A673 (cell line): Measurements from ENCODE around the gene ARSG. TPM values are rescaled to one million over a fixed set of nuclear protein-coding genes. Genes with fewer than 3 reads are reported as not detected.
"Not testable (repeated sequence)": the region's sequence is repeated elsewhere in the genome, so short reads cannot be mapped to it uniquely, and the experiment has no call there.

ENCODE experiments used
- BruUV-seq: library from RNA; stranded (reverse); fragments of 400-500 nt; replicated peaks from 2 replicates; lab custom pipeline; 2021; lab: Mats Ljungman, UMichigan
- CTCF ChIA-PET: fragments of 300-600 bp; sonication (Branson Sonifier 250); formaldehyde crosslinking; loops from one replicate; lab custom pipeline; 2022; ENCODE audit warnings: antibody characterized with exemption; lab: Charles Lee
- POLR2A ChIA-PET: fragments of 300-600 bp; sonication (Branson Sonifier 250); formaldehyde crosslinking; loops from one replicate; lab custom pipeline; 2022; ENCODE audit warnings: antibody characterized with exemption; ENCODE audit not compliant: low non-redundant PET; lab: Charles Lee
- DNase-seq: peaks from one replicate; pipeline ENCODE4 v3.0.0-alpha.2; 2015; ENCODE audit warnings: low spot score
- H3K27ac ChIP-seq: fragments of 200-600 bp; sonication (generic); 2 replicates; pipeline ENCODE4 v1.5.1; 2016; ENCODE audit warnings: mixed run types, low read depth, mild to moderate bottlenecking, mixed read lengths, antibody characterized with exemption, low read length; ENCODE audit not compliant: poor library complexity, severe bottlenecking
- H3K27me3 ChIP-seq: fragments of 200-600 bp; sonication (generic); replicated peaks from 2 replicates; pipeline ENCODE4 v1.6.1; 2017; ENCODE audit warnings: mixed run types, low read depth, mild to moderate bottlenecking, mixed read lengths, antibody characterized with exemption, low read length; ENCODE audit not compliant: insufficient read depth, poor library complexity
- H3K36me3 ChIP-seq: fragments of 200-600 bp; sonication (generic); 2 replicates; pipeline ENCODE4 v1.6.1; 2016; ENCODE audit warnings: mixed run types, mild to moderate bottlenecking, mixed read lengths, antibody characterized with exemption, low read length; ENCODE audit not compliant: insufficient read depth, poor library complexity, severe bottlenecking
- H3K4me1 ChIP-seq: fragments of 200-600 bp; sonication (generic); 2 replicates; pipeline ENCODE4 v1.6.1; 2017; ENCODE audit warnings: mixed run types, mild to moderate bottlenecking, mixed read lengths, antibody characterized with exemption, low read length; ENCODE audit not compliant: insufficient read depth, poor library complexity, severe bottlenecking
- H3K4me3 ChIP-seq: fragments of 200-600 bp; sonication (generic); 2 replicates; pipeline ENCODE4 v1.5.1; 2016; ENCODE audit warnings: low read depth, mixed run types, mild to moderate bottlenecking, mixed read lengths, low read length; ENCODE audit not compliant: poor library complexity, severe bottlenecking
- H3K9me3 ChIP-seq: fragments of 200-600 bp; sonication (generic); 2 replicates; pipeline ENCODE4 v1.6.1; 2016; ENCODE audit warnings: mixed run types, low read depth, mild to moderate bottlenecking, mixed read lengths, antibody characterized with exemption, low read length; ENCODE audit not compliant: poor library complexity, severe bottlenecking
- CTCF ChIP-seq: fragments of 300-800, 200-600 bp; sonication (generic); conservative IDR thresholded peaks from 2 replicates; pipeline ENCODE4 v1.5.1; 2017; ENCODE audit warnings: low read depth, mild to moderate bottlenecking, antibody characterized with exemption, low read length, moderate library complexity, mixed read lengths
- EZH2 ChIP-seq: fragments of 200-600 bp; sonication (generic); IDR thresholded peaks from 2 replicates; pipeline ENCODE4 v1.6.1; 2017; ENCODE audit warnings: borderline replicate concordance, low read depth, mild to moderate bottlenecking, mixed read lengths, antibody characterized with exemption, low read length; ENCODE audit not compliant: poor library complexity, severe bottlenecking
- intact Hi-C: fragments of 100-400 bp; cut with micrococcal nuclease; formaldehyde crosslinking; loops from one replicate; pipeline ENCODE4 v1.10.0; 2022; ENCODE audit not compliant: unreplicated experiment
- total RNA-seq: library from RNA; stranded (reverse); gene quantifications from 2 replicates; pipeline ENCODE4 v1.2.3, GENCODE V29; 2021

The ARSG gene
- total RNA-seq, 1 experiment from 2014 or later = 1.0 TPM

- Histone ChIP-seq H3K27me3 (no peaks in the 10 kb centered on the region), H3K4me1 (no peaks in the 10 kb centered on the region), H3K4me3 (no peak overlapping the region), H3K9me3 (no peaks in the 10 kb centered on the region), H3K36me3 (no peaks in the 10 kb centered on the region), H3K27ac (no peak overlapping the region)
- intact Hi-C loops = no loop called here
- BruUV-seq = no TSS peak
- no peak for TF ChIP-seq CTCF
- TF ChIP-seq EZH2 = no peak
- DNase-seq = no peak
- CTCF ChIA-PET = no interaction called here
- POLR2A ChIA-PET = no interaction called here
Observed at GRCh38 chr17:68328676-68329075, 37.4 kb downstream of the ARSG start.

- TF ChIP-seq EZH2 = no peak
- no peak for TF ChIP-seq CTCF
- BruUV-seq = no TSS peak
- DNase-seq = no peak
- H3K27ac ChIP-seq = no peak overlapping the region
- H3K4me1 ChIP-seq = no peaks in the 10 kb centered on the region
- H3K36me3 ChIP-seq = no peaks in the 10 kb centered on the region
- ChIA-PET CTCF (no interaction called here), POLR2A (no interaction called here)
- no peak overlapping the region for H3K4me3 ChIP-seq
- intact Hi-C loops = no loop called here
- no peaks in the 10 kb centered on the region for H3K27me3 ChIP-seq
- H3K9me3 ChIP-seq = no peaks in the 10 kb centered on the region
Observed at GRCh38 chr17:68329331-68329730, 38.0 kb downstream of the ARSG start.

GRCh38 chr17:68331932-68332331 is 40.6 kb downstream of the ARSG start:
- H3K4me3 ChIP-seq, H3K9me3 ChIP-seq, H3K4me1 ChIP-seq, BruUV-seq, POLR2A ChIA-PET, intact Hi-C loops, H3K27ac ChIP-seq, H3K27me3 ChIP-seq, H3K36me3 ChIP-seq, DNase-seq, CTCF ChIA-PET: not testable (repeated sequence)

GRCh38 chr17:68334393-68334792 is 43.1 kb downstream of the ARSG start:
- TF ChIP-seq EZH2 (no peak), CTCF (no peak)
- no peak for DNase-seq
- no peaks in the 10 kb centered on the region for H3K4me1 ChIP-seq
- intact Hi-C loops = no loop called here
- no peaks in the 10 kb centered on the region for H3K36me3 ChIP-seq
- no peaks in the 10 kb centered on the region for H3K9me3 ChIP-seq
- ChIA-PET POLR2A (no interaction called here), CTCF (no interaction called here)
- H3K4me3 ChIP-seq = no peak overlapping the region
- no TSS peak for BruUV-seq
- no peak overlapping the region for H3K27ac ChIP-seq
- H3K27me3 ChIP-seq = no peaks in the 10 kb centered on the region
